HG03442 (cell line): ENCODE data around the gene PHKA2.

Source experiments
- ATAC-seq: cut with Tn5 transposase; IDR thresholded peaks from one replicate; pipeline ENCODE4 v1.9.1; 2021; ENCODE audit warnings: mild to moderate bottlenecking, moderate library complexity; ENCODE audit not compliant: unreplicated experiment

PHKA2 gene

GRCh38 chrX:18935893-18936292 lies 48.0 kb downstream of the PHKA2 start:
- ATAC-seq, result no peak

- no peak for ATAC-seq
Measured at GRCh38 chrX:18934708-18935107, 49.2 kb downstream of the PHKA2 start.

- ATAC-seq, result no peak
Measured at GRCh38 chrX:18933617-18934016, 50.3 kb downstream of the PHKA2 start.

GRCh38 chrX:18931972-18932371 lies 51.9 kb downstream of the PHKA2 start:
- ATAC-seq, result no peak

- no peak for ATAC-seq
Measured at GRCh38 chrX:18929775-18930174, 54.1 kb downstream of the PHKA2 start.

- ATAC-seq, result no peak
Measured at GRCh38 chrX:18927558-18927957, 56.4 kb downstream of the PHKA2 start.

GRCh38 chrX:18924507-18925088 lies 59.3 kb downstream of the PHKA2 start:
- no peak for ATAC-seq

- no peak for ATAC-seq
Measured at GRCh38 chrX:18920566-18920965, 63.3 kb downstream of the PHKA2 start.

GRCh38 chrX:18920079-18920478 lies 63.8 kb downstream of the PHKA2 start:
- no peak for ATAC-seq

- ATAC-seq, result no peak
Measured at GRCh38 chrX:18917831-18918230, 66.1 kb downstream of the PHKA2 start.

- ATAC-seq, result no peak
Measured at GRCh38 chrX:18906286-18906685, 77.6 kb downstream of the PHKA2 start.

GRCh38 chrX:18900401-18900976 lies 83.4 kb downstream of the PHKA2 start:
- no peak for ATAC-seq

GRCh38 chrX:18899796-18900380 lies 84.0 kb downstream of the PHKA2 start:
- no peak for ATAC-seq

GRCh38 chrX:18898492-18898891 lies 85.4 kb downstream of the PHKA2 start:
- no peak for ATAC-seq

GRCh38 chrX:18898091-18898490 lies 85.8 kb downstream of the PHKA2 start:
- ATAC-seq, result no peak

GRCh38 chrX:18897611-18898010 lies 86.3 kb downstream of the PHKA2 start:
- ATAC-seq, result no peak

GRCh38 chrX:18896680-18897544 lies 87.0 kb downstream of the PHKA2 start:
- ATAC-seq, result no peak

- no peak for ATAC-seq
Measured at GRCh38 chrX:18895189-18895951, 88.5 kb downstream of the PHKA2 start.

- ATAC-seq, result no peak
Measured at GRCh38 chrX:18894156-18894555, 89.8 kb downstream of the PHKA2 start.

- ATAC-seq, result no peak
Measured at GRCh38 chrX:18893536-18893935, 90.4 kb downstream of the PHKA2 start.

GRCh38 chrX:18892899-18893298 lies 91.0 kb downstream of the PHKA2 start:
- ATAC-seq, result no peak
